ENCODE measurements around the gene NTRK1.

The NTRK1 gene

DNA sequence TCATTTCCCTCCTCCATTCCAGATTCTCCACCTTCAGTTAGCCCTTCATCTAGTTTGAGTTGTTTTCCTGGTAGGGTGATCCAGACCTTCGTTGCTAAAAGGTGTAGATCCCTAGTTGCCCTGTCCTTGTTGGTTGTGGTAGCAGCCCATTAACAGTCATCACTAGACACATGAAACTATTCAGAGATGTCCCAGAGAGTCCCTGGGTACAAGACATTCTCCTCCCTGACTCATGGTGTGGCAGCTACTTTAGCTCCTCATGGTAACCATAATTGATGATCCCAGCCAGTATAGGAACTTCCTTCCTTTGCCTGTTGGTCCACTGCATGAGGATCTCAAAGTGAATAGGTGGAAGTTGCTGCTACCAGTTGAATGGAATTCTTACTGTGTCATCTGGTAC, 38.0 kb upstream of the NTRK1 start:
- Histone ChIP-seq H3K36me3 (ENCODE audit: control insufficient read depth, insufficient read depth, low read length) (no peaks in the 10 kb centered on the region), H3K27me3 (replicated peaks; ENCODE audit: control insufficient read depth, insufficient read depth, low read length) (no peaks in the 10 kb centered on the region), H3K4me3 (replicated peaks; ENCODE audit: low read depth, low read length) (no peak overlapping the region)
- DNase-seq (ENCODE audit: extremely low read depth, insufficient read length): no peak
- TF ChIP-seq, protein P1, sequence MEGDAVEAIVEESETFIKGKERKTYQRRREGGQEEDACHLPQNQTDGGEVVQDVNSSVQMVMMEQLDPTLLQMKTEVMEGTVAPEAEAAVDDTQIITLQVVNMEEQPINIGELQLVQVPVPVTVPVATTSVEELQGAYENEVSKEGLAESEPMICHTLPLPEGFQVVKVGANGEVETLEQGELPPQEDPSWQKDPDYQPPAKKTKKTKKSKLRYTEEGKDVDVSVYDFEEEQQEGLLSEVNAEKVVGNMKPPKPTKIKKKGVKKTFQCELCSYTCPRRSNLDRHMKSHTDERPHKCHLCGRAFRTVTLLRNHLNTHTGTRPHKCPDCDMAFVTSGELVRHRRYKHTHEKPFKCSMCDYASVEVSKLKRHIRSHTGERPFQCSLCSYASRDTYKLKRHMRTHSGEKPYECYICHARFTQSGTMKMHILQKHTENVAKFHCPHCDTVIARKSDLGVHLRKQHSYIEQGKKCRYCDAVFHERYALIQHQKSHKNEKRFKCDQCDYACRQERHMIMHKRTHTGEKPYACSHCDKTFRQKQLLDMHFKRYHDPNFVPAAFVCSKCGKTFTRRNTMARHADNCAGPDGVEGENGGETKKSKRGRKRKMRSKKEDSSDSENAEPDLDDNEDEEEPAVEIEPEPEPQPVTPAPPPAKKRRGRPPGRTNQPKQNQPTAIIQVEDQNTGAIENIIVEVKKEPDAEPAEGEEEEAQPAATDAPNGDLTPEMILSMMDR (IDR thresholded peaks at IDR 0.05; ENCODE audit: insufficient read depth, low read length, poor library complexity, severe bottlenecking): no peak

DNA sequence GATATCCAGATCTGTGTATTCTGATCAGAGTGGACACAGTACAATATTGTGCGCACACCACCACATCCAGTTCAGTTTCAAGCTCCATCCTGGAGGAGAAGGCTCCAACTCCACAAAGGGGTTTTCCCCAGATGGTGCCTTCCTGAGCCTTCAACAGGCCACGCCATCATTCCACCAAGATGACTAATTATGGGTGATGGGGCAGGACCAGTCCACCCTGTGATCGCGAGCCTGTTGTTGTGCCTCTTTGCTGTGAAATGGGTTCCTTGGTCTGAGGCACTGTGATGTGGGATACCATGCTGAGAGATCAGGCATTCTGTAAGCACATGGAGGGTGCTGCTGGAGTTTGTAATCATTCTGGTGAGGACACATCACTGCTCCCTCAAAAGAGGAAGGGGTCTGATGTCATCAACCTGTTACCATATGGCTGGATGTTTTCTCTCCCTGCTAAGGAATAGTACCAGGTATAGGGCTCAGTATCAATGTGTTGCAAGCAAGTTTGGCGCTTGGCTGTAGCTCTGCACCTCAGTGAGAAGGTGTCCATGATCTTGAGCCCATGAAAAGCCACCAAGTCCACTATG, 37.4 kb upstream of the NTRK1 start:
- DNase-seq (ENCODE audit: extremely low read depth, insufficient read length): no peak
- TF ChIP-seq, protein P1 (IDR thresholded peaks at IDR 0.05; ENCODE audit: insufficient read depth, low read length, poor library complexity, severe bottlenecking): no peak
- Histone ChIP-seq H3K4me3 (replicated peaks; ENCODE audit: low read depth, low read length) (no peak overlapping the region), H3K36me3 (ENCODE audit: control insufficient read depth, insufficient read depth, low read length) (no peaks in the 10 kb centered on the region), H3K27me3 (replicated peaks; ENCODE audit: control insufficient read depth, insufficient read depth, low read length) (no peaks in the 10 kb centered on the region)

DNA sequence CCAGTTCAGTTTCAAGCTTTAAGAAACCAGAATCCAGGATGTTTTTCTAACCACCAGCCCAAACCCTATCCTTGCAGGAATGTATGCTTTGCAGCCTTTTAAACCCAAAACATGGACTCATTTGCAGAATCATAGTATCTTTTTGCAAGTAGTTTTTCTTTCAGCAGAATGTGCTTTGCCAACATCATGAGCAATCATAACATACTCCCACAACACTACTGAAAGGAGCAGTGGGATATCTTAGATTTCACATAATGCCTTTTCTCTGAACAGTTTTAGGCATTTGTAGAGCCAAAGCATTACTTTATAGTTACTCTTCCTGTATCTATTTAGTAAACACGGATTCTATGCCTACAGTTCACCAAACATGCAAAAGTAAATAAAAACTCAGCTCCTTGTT, 34.0 kb upstream of the NTRK1 start:
- TF ChIP-seq, protein P1 (IDR thresholded peaks at IDR 0.05; ENCODE audit: insufficient read depth, low read length, poor library complexity, severe bottlenecking): no peak
- no peaks in the 10 kb centered on the region for H3K27me3 ChIP-seq (replicated peaks; ENCODE audit: control insufficient read depth, insufficient read depth, low read length)
- no peak for DNase-seq (ENCODE audit: extremely low read depth, insufficient read length)
- H3K4me3 ChIP-seq (replicated peaks; ENCODE audit: low read depth, low read length): no peak overlapping the region
- H3K36me3 ChIP-seq (ENCODE audit: control insufficient read depth, insufficient read depth, low read length): no peaks in the 10 kb centered on the region

DNA sequence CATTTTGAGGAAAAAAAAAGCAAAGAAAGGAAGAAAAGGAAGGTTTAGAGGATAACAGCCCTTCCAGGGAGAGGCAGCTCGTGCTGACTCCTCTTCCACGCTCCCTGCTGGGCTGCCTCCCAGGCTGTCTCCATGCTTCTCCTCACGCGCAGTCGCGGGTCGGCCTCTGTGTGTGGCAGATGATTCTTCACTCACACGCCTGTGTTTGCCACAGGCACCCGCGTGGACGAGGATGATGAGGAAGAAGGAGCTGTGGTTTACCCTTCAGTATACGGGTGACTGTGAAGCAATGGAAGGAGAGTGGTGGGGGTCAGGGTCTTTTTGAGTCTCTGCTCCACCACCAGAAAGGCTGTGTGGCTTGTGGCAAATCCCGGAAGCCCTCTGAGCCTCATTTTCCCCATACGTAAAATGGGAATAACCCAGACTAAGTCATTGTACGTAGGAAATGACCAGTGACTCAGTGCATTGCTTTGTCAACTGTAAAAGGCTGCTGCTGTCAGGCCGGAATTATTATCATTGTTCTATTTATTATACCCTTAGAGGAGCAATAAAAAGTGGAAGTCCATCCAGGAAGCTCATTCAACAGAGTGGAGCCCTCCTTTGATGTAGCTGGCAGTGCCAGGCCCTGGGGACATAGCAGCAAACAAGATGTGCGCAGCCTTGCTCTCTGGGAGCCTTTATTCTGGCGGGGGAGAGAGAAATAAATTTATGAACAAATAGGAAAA, 32.1 kb upstream of the NTRK1 start:
- TF ChIP-seq, protein P1 (IDR thresholded peaks at IDR 0.05; ENCODE audit: insufficient read depth, low read length, poor library complexity, severe bottlenecking): no peak
- Histone ChIP-seq H3K27me3 (replicated peaks; ENCODE audit: control insufficient read depth, insufficient read depth, low read length) (no peaks in the 10 kb centered on the region), H3K4me3 (replicated peaks; ENCODE audit: low read depth, low read length) (no peak overlapping the region), H3K36me3 (ENCODE audit: control insufficient read depth, insufficient read depth, low read length) (no peaks in the 10 kb centered on the region)
- DNase-seq (ENCODE audit: extremely low read depth, insufficient read length): no peak

DNA sequence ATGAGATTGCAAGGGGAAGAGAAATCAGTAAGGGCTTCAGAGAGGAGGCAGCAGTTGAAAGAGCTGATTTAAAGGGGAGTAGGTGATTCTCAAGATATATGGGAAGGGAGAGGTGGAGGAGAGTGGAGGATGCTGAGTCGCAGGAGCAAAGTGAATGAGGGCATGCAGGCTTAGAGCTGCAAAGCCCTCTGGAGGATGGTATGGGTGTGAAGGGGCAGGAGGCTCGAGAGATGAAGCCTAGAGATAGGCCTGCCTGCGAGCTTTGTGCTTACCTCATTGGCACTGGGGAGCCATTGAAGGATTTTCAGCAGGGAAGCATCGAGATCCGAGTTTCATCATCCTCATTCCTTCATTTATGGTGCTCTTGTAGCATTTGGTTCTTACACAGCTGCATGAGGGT, 28.2 kb upstream of the NTRK1 start:
- DNase-seq (ENCODE audit: extremely low read depth, insufficient read length): no peak
- no peaks in the 10 kb centered on the region for H3K27me3 ChIP-seq (replicated peaks; ENCODE audit: control insufficient read depth, insufficient read depth, low read length)
- no peak overlapping the region for H3K4me3 ChIP-seq (replicated peaks; ENCODE audit: low read depth, low read length)
- TF ChIP-seq, protein P1 (IDR thresholded peaks at IDR 0.05; ENCODE audit: insufficient read depth, low read length, poor library complexity, severe bottlenecking): no peak
- no peaks in the 10 kb centered on the region for H3K36me3 ChIP-seq (ENCODE audit: control insufficient read depth, insufficient read depth, low read length)

All from GM06990 (cell line).